ENCODE data around the gene PANX2. TPM values are rescaled to one million over a fixed set of nuclear protein-coding genes. Genes with fewer than 3 reads are reported as not detected.

PANX2 gene
- total RNA-seq, 1 donor from 2014 or later = 0.36 TPM

DNA sequence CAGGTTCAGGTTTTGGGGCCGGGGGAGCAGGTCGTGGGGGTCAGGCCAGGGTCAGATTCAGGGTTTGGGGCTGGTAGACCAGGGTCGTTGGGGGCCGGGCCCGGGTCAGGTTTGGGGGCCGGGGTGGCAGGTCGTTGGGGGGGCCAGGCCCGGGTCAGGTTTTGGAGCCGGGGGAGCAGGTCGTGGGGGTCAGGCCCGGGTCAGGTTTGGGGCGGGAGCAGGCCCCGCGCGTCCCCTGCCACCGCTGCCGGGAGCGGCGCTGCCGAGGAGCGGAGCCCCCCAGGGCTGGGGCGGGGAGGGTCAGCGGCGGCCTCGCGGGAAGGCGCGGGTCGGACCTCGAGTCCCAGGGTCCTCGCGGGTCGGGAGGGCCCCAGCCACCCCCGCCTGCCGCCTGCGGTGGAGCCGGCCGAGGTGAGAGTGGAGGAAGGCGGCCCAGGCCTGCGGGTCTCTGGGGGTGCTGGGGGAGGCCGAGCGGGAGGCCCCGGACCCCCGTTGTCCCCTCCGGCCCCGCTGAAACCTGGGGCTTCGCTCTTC lies 15.7 kb downstream of the PANX2 start:
- peak overlapping the region; percentile 94 for H3K27ac Mint-ChIP-seq
- intact Hi-C loops (cut with micrococcal nuclease) = no loop called here
- peaks cover 1% of the 10 kb centered on the region for H3K36me3 Mint-ChIP-seq (ENCODE audit: low read depth)
- H3K4me3 Mint-ChIP-seq = peak overlapping the region; percentile 96
- H3K27me3 Mint-ChIP-seq (ENCODE audit: insufficient read depth) = peaks cover 4% of the 10 kb centered on the region
- H3K4me1 Mint-ChIP-seq (ENCODE audit: low read depth) = peaks cover 17% of the 10 kb centered on the region
- no peaks in the 10 kb centered on the region for H3K9me3 Mint-ChIP-seq
- no peak for DNase-seq (ENCODE audit: low spot score)

DNA sequence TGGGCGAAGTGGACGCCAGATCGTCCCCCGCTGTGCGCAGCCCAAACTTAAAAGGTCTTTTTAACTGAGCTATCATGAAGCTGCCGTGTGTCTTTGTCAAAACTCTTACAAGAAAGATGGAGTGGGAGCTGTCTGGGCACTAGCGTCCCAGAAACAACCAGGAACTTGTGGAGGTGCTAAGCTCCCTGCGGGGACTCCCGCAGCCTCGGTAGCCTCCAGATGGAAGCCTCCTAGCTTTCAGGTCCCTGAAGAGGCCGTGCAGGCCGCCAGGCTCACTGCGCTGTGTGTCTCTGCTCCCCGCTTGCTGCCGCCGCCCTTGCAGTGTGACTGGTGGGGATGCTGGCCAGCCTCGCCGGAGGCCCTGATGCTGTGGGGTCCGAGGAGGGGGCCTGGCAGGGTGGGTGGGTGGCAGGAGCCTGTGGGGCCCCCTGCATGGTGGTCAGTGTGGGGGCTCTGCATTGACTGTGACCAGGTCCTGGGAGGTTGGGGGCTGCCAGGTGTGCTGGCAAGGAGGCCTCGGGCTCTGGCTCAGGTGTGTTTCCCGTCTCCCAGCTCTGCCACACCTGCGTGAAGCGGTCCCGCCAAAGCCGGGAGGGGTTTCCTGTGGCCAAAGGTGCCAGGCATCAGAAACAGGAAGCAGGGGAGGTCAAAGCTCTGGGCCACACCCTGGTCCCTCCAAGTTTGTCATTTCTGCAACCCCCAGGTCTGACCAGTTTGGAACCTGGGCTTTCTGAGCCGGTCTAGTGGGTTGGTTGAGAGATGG lies 16.4 kb downstream of the PANX2 start:
- Mint-ChIP-seq H3K27ac (peak overlapping the region; percentile 94), H3K4me1 (ENCODE audit: low read depth) (peaks cover 24% of the 10 kb centered on the region), H3K4me3 (peak overlapping the region; percentile 96), H3K9me3 (no peaks in the 10 kb centered on the region), H3K36me3 (ENCODE audit: low read depth) (peaks cover 4% of the 10 kb centered on the region), H3K27me3 (ENCODE audit: insufficient read depth) (peaks cover 4% of the 10 kb centered on the region)
- no peak for DNase-seq (ENCODE audit: low spot score)
- intact Hi-C loops (cut with micrococcal nuclease) = no loop called here

DNA sequence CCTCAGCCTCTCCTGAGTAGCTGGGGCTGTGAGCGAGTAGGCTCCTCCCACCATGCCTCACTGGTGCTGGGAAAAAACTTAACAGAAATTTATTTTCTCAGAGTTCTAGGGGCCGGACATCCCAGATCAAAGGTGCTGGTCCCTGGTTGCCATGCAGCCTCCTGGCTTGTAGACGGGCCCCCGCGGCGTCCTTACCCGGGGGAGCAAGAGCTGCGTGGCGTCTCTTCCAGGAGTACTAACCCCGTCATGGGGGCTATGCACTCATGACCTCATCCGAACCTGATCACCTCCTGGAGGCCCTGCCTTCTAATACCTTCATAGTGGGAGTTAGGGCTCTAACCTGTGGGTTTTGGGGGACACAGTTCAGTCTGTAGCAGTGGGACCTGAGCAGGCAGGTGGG lies 17.8 kb downstream of the PANX2 start:
- Mint-ChIP-seq H3K27ac (no peak overlapping the region), H3K9me3 (no peaks in the 10 kb centered on the region), H3K4me1 (ENCODE audit: low read depth) (peaks cover 32% of the 10 kb centered on the region), H3K27me3 (ENCODE audit: insufficient read depth) (peaks cover 4% of the 10 kb centered on the region), H3K4me3 (peak overlapping the region; percentile 87), H3K36me3 (ENCODE audit: low read depth) (peaks cover 8% of the 10 kb centered on the region)
- intact Hi-C loops (cut with micrococcal nuclease) = no loop called here
- DNase-seq (ENCODE audit: low spot score) = no peak

DNA sequence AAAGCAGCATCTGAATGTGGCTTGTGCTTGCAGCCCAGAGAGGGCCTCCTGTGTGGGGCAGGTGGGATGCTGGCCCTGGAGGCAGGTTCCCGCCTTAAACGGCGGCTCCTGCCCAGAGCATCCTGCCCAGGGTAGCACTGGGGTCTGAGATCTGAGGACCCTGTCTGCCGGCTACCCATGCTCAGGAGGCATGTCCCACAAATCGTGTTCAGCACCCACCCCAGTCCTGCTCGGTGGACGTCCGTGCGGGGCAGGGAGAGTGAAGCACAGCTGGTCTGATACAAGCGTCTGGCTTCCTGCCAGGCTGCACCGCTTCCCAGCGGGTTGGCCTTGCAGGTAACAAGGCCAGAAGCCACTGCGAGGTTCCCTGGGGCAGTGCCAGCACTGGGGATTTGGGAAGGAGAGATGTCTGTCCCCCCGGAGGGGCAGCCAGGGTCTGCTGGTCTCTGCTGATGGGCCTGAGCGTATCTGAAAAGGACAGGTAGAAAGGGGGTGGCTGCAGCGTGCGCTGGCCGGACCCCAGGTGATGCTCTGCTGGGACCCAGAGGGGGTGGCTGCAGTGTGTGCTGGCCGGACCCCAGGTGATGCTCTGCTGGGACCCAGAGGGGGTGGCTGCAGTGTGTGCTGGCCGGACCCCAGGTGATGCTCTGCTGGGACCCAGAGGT lies 18.8 kb downstream of the PANX2 start:
- Mint-ChIP-seq H3K9me3 (no peaks in the 10 kb centered on the region), H3K4me1 (ENCODE audit: low read depth) (peaks cover 32% of the 10 kb centered on the region), H3K27me3 (ENCODE audit: insufficient read depth) (no peaks in the 10 kb centered on the region), H3K27ac (peak overlapping the region; percentile 74), H3K36me3 (ENCODE audit: low read depth) (peaks cover 8% of the 10 kb centered on the region), H3K4me3 (peak overlapping the region; percentile 87)
- intact Hi-C loops (cut with micrococcal nuclease) = no loop called here
- no peak for DNase-seq (ENCODE audit: low spot score)

DNA sequence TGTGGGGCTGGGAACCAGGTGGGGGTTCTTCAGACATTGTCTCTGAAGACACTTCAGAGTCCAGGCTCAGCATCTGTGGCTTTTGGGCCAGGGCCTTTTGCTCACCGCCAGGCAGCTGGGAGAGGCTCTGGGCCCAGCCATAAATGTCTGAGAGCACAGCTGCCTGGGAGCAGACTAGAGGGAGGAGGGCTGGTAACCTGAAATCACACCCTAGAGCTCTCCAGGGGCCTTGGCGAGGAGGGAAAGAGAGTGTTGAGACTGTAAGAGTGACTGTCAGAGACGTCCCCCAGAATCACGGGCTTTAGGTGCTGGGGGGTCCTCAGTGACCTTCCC lies 19.3 kb downstream of the PANX2 start:
- Mint-ChIP-seq H3K36me3 (ENCODE audit: low read depth) (peaks cover 8% of the 10 kb centered on the region), H3K4me1 (ENCODE audit: low read depth) (peaks cover 32% of the 10 kb centered on the region), H3K4me3 (peak overlapping the region; percentile 87), H3K27ac (peak overlapping the region; percentile 90), H3K9me3 (no peaks in the 10 kb centered on the region), H3K27me3 (ENCODE audit: insufficient read depth) (no peaks in the 10 kb centered on the region)
- intact Hi-C loops (cut with micrococcal nuclease) = loop anchor here (1.0 to 5.0 kb wide), 7 partner anchors 10 to 338 kb away; partner anchors contain the start of genes PPP6R2 and ZBED4
- DNase-seq (ENCODE audit: low spot score) = no peak

DNA sequence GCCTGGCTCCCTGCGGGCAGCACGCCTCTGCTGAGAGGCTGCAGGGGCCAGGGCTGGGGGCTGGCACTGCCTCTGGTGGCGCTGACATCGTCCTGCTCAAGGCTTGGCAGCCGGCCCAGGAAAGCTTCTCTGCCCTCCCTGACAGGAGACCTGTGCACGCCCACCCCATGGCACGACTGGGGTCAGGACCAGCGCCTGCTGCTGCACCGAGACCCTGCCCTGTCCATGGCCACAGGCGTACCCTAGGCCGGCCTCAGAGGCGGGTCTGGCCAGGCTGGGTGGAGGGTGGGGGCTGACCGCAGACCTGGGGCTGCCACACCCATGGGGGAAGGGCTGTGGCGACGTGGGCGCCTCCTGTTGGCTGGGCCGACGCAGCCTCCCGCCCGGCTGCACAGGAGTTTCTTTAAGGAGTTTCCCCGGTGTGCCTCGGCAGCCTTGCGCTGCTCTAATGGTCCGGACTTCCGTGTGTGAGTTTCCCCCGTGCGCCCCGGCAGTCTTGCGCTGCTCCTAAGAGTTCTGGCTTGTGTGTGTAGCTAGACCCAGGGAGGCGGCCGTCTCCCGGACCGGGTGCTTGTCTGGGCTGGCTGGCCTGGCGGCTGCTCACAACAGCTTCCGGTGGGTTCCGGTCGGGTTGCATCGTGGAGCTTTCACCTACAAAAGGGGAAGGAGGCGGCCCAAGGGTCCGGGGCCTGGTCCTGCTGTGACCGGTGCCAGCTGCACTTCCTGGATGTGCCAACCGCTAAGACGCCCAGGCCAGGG lies 19.8 kb downstream of the PANX2 start:
- no peaks in the 10 kb centered on the region for H3K9me3 Mint-ChIP-seq
- peak overlapping the region; percentile 87 for H3K4me3 Mint-ChIP-seq
- peaks cover 32% of the 10 kb centered on the region for H3K4me1 Mint-ChIP-seq (ENCODE audit: low read depth)
- peaks cover 8% of the 10 kb centered on the region for H3K36me3 Mint-ChIP-seq (ENCODE audit: low read depth)
- intact Hi-C loops (cut with micrococcal nuclease) = loop anchor here (1.0 to 5.0 kb wide), 7 partner anchors 10 to 338 kb away; partner anchors contain the start of genes PPP6R2 and ZBED4
- peak; percentile 81 for DNase-seq (ENCODE audit: low spot score)
- H3K27ac Mint-ChIP-seq = peak overlapping the region; percentile 98
- no peaks in the 10 kb centered on the region for H3K27me3 Mint-ChIP-seq (ENCODE audit: insufficient read depth)

DNA sequence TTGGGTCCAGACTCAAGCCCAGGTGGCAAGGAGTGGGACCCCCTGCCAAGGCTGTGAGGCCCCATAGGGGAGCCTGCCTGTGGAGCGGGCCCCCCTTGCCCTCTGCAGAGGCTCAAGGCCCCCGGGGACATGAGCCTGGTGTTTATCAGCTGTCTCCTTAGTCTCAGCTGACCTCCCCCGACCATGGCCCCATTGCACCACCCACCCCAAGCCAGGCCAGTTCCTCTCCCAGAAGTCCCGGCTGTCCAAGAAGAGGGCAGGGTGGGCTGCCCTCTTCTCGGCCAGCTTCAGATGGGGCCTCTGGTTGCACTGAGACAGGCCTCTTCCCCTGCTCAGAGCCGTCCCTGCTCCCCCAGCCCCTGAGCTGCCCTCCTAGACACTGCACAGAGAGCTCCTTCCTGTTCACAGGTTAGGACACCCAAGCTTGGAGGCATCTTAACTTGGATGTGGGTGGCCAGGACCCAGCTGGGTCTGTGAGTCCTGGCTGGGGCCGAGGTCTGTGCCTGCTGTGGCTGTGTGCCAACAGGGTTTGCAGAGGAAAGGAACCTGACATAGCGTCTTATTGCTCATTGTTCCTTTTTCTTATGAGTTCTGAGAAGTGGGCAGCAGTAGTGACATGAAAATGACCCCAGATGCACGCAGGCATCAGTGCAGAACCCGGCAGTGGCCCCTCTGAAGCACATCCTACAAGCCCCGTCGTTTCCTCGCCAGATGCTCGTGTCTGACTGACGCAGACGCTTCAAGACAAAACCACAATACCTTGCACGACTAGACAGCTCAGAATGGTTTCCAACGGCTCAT lies 20.6 kb downstream of the PANX2 start:
- intact Hi-C loops (cut with micrococcal nuclease) = loop anchor here (1.0 to 5.0 kb wide), 7 partner anchors 9 to 339 kb away; partner anchors contain the start of genes PPP6R2 and ZBED4
- Mint-ChIP-seq H3K36me3 (ENCODE audit: low read depth) (peaks cover 8% of the 10 kb centered on the region), H3K4me1 (ENCODE audit: low read depth) (peaks cover 32% of the 10 kb centered on the region), H3K9me3 (no peaks in the 10 kb centered on the region), H3K27ac (peak overlapping the region; percentile 98), H3K4me3 (peak overlapping the region; percentile 87), H3K27me3 (ENCODE audit: insufficient read depth) (no peaks in the 10 kb centered on the region)
- peak; percentile 63 for DNase-seq (ENCODE audit: low spot score)

DNA sequence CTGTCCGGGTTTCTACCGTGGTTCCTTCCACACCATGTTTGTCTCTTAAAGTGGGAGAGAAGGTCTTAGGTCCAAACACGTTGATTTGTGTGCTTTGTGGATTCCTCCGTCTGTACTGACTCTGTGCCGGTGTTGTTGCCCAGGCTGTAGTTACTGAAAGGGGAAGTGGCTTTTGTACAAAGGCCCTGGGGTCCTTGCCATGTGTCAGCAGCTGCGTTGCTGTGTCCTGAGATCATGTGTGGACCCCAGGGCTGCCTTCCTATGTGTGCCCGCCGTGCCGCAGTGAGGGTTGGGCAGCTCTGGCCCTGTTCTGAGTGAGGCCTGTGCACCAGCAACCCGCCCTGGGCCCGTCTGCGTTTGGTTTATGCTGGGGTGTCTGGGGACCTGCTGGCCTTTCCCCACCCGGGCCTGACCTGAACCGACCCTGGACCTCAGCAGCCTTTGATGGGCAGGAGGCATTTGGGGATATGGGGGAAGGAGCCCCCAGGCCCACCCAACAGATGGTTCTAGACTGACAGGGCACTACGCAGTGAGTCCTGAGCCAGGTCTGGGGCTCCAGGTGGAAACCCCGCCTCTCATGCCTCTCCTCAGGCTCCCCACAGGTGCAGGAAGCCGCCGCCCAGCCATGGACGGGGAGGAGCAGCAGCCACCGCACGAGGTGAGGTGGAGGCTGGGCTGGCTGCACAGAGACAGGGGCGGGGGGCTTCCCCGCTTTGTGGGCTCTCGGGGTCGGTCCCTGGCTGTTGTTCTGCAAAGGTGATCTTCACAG lies 22.1 kb downstream of the PANX2 start:
- Mint-ChIP-seq H3K27ac (peak overlapping the region; percentile 98), H3K4me1 (ENCODE audit: low read depth) (peaks cover 32% of the 10 kb centered on the region), H3K9me3 (no peaks in the 10 kb centered on the region), H3K27me3 (ENCODE audit: insufficient read depth) (no peaks in the 10 kb centered on the region), H3K4me3 (peak overlapping the region; percentile 87), H3K36me3 (ENCODE audit: low read depth) (peaks cover 8% of the 10 kb centered on the region)
- intact Hi-C loops (cut with micrococcal nuclease) = loop anchor here (5.0 kb wide), 4 partner anchors 150 to 340 kb away; partner anchors contain the start of genes PPP6R2 and ZBED4
- no peak for DNase-seq (ENCODE audit: low spot score)

DNA sequence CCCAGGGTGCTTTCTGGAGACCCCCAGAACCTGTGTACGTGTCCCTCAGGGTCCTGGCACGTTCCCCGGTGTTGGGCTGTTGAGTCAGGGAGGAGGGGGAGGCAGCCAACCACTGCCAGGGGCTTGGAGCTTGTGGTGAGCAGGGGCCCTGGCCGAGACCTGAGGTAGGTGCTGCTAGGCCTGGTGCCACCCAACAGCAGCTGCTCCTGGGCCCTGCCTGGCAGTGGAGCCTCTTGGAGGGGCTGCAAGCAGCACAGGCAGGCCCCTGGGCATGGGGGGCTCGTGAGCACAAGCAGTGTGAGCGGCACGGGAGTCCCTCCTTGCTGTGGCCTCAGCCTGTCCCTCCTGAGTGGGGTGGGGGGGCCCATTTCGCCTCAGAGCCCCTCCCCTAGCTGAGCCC lies 23.1 kb downstream of the PANX2 start:
- DNase-seq (ENCODE audit: low spot score) = no peak
- H3K27ac Mint-ChIP-seq = no peak overlapping the region
- H3K36me3 Mint-ChIP-seq (ENCODE audit: low read depth) = peaks cover 10% of the 10 kb centered on the region
- intact Hi-C loops (cut with micrococcal nuclease) = loop anchor here (5.0 kb wide), 4 partner anchors 149 to 341 kb away; partner anchors contain the start of genes PPP6R2 and ZBED4
- H3K4me1 Mint-ChIP-seq (ENCODE audit: low read depth) = peaks cover 29% of the 10 kb centered on the region
- no peaks in the 10 kb centered on the region for H3K27me3 Mint-ChIP-seq (ENCODE audit: insufficient read depth)
- H3K9me3 Mint-ChIP-seq = no peaks in the 10 kb centered on the region
- no peak overlapping the region for H3K4me3 Mint-ChIP-seq

DNA sequence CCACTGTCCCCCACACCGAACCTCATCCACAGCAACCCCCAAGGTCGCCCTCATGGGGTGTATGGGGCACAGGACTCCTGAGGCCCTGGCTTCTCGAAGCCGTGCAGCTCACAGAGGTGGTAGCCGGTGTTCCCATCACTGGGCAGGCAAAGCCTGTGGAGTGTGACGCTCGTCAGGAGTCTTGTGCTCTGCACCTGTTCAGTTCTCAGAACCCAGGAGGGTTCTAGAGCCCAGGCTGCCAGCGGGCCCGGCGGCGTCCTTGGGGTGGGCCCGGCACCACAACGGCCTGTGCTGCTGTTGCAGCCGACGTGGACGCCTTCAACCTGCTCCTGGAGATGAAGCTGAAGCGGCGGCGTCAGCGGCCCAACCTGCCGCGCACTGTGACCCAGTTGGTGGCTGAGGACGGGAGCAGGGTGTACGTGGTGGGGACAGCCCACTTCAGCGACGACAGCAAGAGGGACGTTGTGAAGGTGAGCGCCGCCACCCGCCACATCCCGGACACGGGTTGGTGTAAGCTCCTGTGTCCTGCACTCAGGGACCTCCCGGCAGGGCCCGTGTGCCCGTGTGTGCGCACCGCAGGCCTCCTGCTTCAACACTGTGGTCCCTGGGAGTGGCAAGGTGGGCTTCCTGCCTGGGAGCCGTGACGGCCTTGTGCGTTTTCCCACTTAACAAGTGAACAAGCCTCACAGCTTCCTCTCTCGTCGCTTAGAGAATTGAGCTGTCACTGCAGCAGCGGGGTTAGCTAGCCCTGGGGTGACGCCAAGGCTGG lies 23.7 kb downstream of the PANX2 start:
- H3K36me3 Mint-ChIP-seq (ENCODE audit: low read depth) = peaks cover 10% of the 10 kb centered on the region
- no peak for DNase-seq (ENCODE audit: low spot score)
- H3K4me1 Mint-ChIP-seq (ENCODE audit: low read depth) = peaks cover 26% of the 10 kb centered on the region
- intact Hi-C loops (cut with micrococcal nuclease) = loop anchor here (5.0 kb wide), 4 partner anchors 148 to 342 kb away; partner anchors contain the start of genes PPP6R2 and ZBED4
- H3K27me3 Mint-ChIP-seq (ENCODE audit: insufficient read depth) = no peaks in the 10 kb centered on the region
- H3K9me3 Mint-ChIP-seq = no peaks in the 10 kb centered on the region
- no peak overlapping the region for H3K27ac Mint-ChIP-seq
- no peak overlapping the region for H3K4me3 Mint-ChIP-seq

DNA sequence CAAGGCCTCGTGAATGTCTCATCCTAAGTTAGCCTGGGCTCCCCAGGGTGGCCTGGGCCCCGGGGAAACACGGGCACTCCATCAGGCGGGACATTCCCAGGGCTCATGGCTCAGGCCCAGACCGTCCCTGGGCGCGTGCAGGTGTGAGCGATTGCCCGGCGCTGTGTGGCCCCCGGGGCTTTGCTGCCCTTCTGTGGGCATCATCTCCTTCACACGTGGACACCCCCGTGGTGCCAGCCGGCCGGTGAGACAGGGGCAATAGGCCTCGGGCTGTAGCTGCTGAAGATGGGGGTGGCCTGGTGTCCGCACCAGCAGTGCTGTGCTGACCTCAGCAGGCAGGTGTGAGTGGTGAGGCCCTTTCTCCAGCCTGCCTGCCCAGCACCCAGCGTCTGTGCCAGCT lies 25.7 kb downstream of the PANX2 start:
- peaks cover 19% of the 10 kb centered on the region for H3K4me1 Mint-ChIP-seq (ENCODE audit: low read depth)
- no peak overlapping the region for H3K4me3 Mint-ChIP-seq
- no peak for DNase-seq (ENCODE audit: low spot score)
- H3K36me3 Mint-ChIP-seq (ENCODE audit: low read depth) = peaks cover 9% of the 10 kb centered on the region
- no peak overlapping the region for H3K27ac Mint-ChIP-seq
- no peaks in the 10 kb centered on the region for H3K27me3 Mint-ChIP-seq (ENCODE audit: insufficient read depth)
- no peaks in the 10 kb centered on the region for H3K9me3 Mint-ChIP-seq
- intact Hi-C loops (cut with micrococcal nuclease) = no loop called here

All from activated T-helper 1 cell treated with anti-CD3 and anti-CD28 coated beads, Interleukin-12 subunit alpha, Interleukin-12 subunit beta, Interleukin-2, Interleukin-4 antibody, amounts not matched to agents 30 ng/mL and 10 ng/mL and 1 ng/mL, durations not matched to agents 14 hours and 24 hours and 36 hours (primary cell).